ENCODE measurements around the gene OR10A4. TPM values are rescaled to one million over a fixed set of nuclear protein-coding genes. Genes with fewer than 3 reads are reported as not detected.
"Not testable (repeated sequence)": the region's sequence is repeated elsewhere in the genome, so short reads cannot be mapped to it uniquely, and the experiment has no call there.

Gene OR10A4
- total and polyA plus RNA-seq, 10 donors = not detected

GRCh38 chr11:6894097-6894496 is 17.7 kb downstream of the OR10A4 start:
- Histone ChIP-seq H3K36me3 (no peaks in the 10 kb centered on the region), H3K4me1 (no peaks in the 10 kb centered on the region), H3K27me3 (replicated peaks in 1 of 7) (no peaks in the 10 kb centered on the region), H3K4me3 (no peak overlapping the region), H3K9me3 (peaks cover 0 to 3% (median under 1%) of the 10 kb centered on the region in 8 donors), H3K27ac (no peak overlapping the region)
- intact Hi-C loops (cut with DNase I; ENCODE audit: low total_unique reads) = no loop called here
- TF ChIP-seq POLR2A (IDR thresholded peaks at IDR 0.05) = no peak
- TF ChIP-seq CTCF (IDR thresholded peaks at IDR 0.05 in 8 of 11, conservative IDR thresholded peaks at IDR 0.05 in 3 of 11) = no peak
- TF ChIP-seq POLR2AphosphoS5 (IDR thresholded peaks at IDR 0.05) = no peak
- no peak for DNase-seq

- intact Hi-C loops (cut with DNase I; ENCODE audit: low total_unique reads) = no loop called here
- Histone ChIP-seq H3K9me3 (no peaks in the 10 kb centered on the region), H3K4me3 (no peak overlapping the region), H3K4me1 (no peaks in the 10 kb centered on the region), H3K27ac (no peak overlapping the region), H3K27me3 (replicated peaks in 1 of 7) (no peaks in the 10 kb centered on the region), H3K36me3 (no peaks in the 10 kb centered on the region)
- TF ChIP-seq POLR2AphosphoS5 (IDR thresholded peaks at IDR 0.05) = no peak
- TF ChIP-seq POLR2A (IDR thresholded peaks at IDR 0.05) = no peak
- no peak for TF ChIP-seq CTCF (IDR thresholded peaks at IDR 0.05 in 8 of 11, conservative IDR thresholded peaks at IDR 0.05 in 3 of 11)
- no peak for DNase-seq
Observed at GRCh38 chr11:6895010-6895409, 18.6 kb downstream of the OR10A4 start.

- Histone ChIP-seq H3K27ac (no peak overlapping the region), H3K4me1 (no peaks in the 10 kb centered on the region), H3K36me3 (no peaks in the 10 kb centered on the region), H3K27me3 (replicated peaks in 1 of 7) (no peaks in the 10 kb centered on the region), H3K4me3 (no peak overlapping the region), H3K9me3 (no peaks in the 10 kb centered on the region)
- WGBS, 5 donors = 62 to 75% (median 71%) methylated on average over 1 of the region's 1 CpG
- TF ChIP-seq CTCF (IDR thresholded peaks at IDR 0.05 in 8 of 11, conservative IDR thresholded peaks at IDR 0.05 in 3 of 11) = no peak
- no peak for TF ChIP-seq POLR2AphosphoS5 (IDR thresholded peaks at IDR 0.05)
- TF ChIP-seq POLR2A (IDR thresholded peaks at IDR 0.05) = no peak
- intact Hi-C loops (cut with DNase I; ENCODE audit: low total_unique reads) = no loop called here
- no peak for DNase-seq
Observed at GRCh38 chr11:6898911-6899310, 22.5 kb downstream of the OR10A4 start.

GRCh38 chr11:6900327-6900999 is 24.0 kb downstream of the OR10A4 start:
- Histone ChIP-seq H3K36me3 (no peaks in the 10 kb centered on the region), H3K9me3 (no peaks in the 10 kb centered on the region), H3K4me3 (no peak overlapping the region), H3K27ac (no peak overlapping the region), H3K4me1 (no peaks in the 10 kb centered on the region), H3K27me3 (replicated peaks in 1 of 7) (no peaks in the 10 kb centered on the region)
- DNase-seq = no peak
- intact Hi-C loops (cut with DNase I; ENCODE audit: low total_unique reads) = no loop called here
- TF ChIP-seq POLR2A (IDR thresholded peaks at IDR 0.05) (no peak), CTCF (IDR thresholded peaks at IDR 0.05 in 8 of 11, conservative IDR thresholded peaks at IDR 0.05 in 3 of 11) (no peak), POLR2AphosphoS5 (IDR thresholded peaks at IDR 0.05) (no peak)
- WGBS, 5 donors = 50 to 77% (median 63%) methylated on average over 2 of the region's 2 CpGs

- H3K4me3 ChIP-seq; intact Hi-C loops (cut with DNase I; ENCODE audit: low total_unique reads); H3K4me1 ChIP-seq; H3K36me3 ChIP-seq; DNase-seq; H3K9me3 ChIP-seq; H3K27me3 ChIP-seq (replicated peaks in 1 of 7); H3K27ac ChIP-seq: not testable (repeated sequence)
- 79 to 94% (median 86%) methylated on average over 11 to 13 of the region's 13 CpGs for WGBS, 5 donors
Observed at GRCh38 chr11:6904804-6905203, 28.4 kb downstream of the OR10A4 start.

All from spleen (tissue), 11 donors.